ENCODE results near the gene COL25A1. TPM values are rescaled to one million over a fixed set of nuclear protein-coding genes. Genes with fewer than 3 reads are reported as not detected.

Gene COL25A1
- total and polyA plus RNA-seq, 2 experiments from 2014 or later = 0.25 TPM; not detected in 1

- no peak for DNase-seq
- Histone ChIP-seq H2AFZ (no peak overlapping the region), H3K4me2 (ENCODE audit: unreplicated experiment) (no peak overlapping the region), H3K27me3 (replicated peaks; ENCODE audit: insufficient read depth) (no peaks in the 10 kb centered on the region), H3K4me3 (no peak overlapping the region), H3F3A (ENCODE audit: insufficient read depth) (peaks cover 3% of the 10 kb centered on the region; the same call in 1 of the 2 replicates), H3K9me2 (ENCODE audit: insufficient read depth) (no peaks in the 10 kb centered on the region), H3K36me3 (ENCODE audit: low read depth) (no peaks in the 10 kb centered on the region), H3K9me3 (ENCODE audit: low read depth) (no peaks in the 10 kb centered on the region), H3K9ac (no peak overlapping the region), H3K4me1 (ENCODE audit: insufficient read depth) (peaks cover 4% of the 10 kb centered on the region), H3K79me2 (ENCODE audit: insufficient read depth) (no peaks in the 10 kb centered on the region), H4K20me1 (ENCODE audit: insufficient read depth) (no peaks in the 10 kb centered on the region), H3K27ac (no peak overlapping the region)
- 83 to 88% methylated on average over 3 of the region's 3 CpGs for WGBS, 2 experiments (ENCODE audit: low coverage in 1 of 2, low lambda C conversion rate in 2 of 2, missing lambda C conversion rate in 2 of 2)
- in situ Hi-C loops (cut with MboI) = loop anchor here (10.0 to 25.0 kb wide), 2 partner anchors 565 to 973 kb away; partner anchors contain the start of genes CFI and GAR1
- TF ChIP-seq EZH2phosphoT487 (IDR thresholded peaks at IDR 0.05; ENCODE audit: insufficient read depth, low read depth) = no peak
- no peak for TF ChIP-seq EZH2 (IDR thresholded peaks at IDR 0.05; ENCODE audit: insufficient read depth, poor library complexity, severe bottlenecking)
Observed at GRCh38 chr4:108839333-108839732, 463.1 kb downstream of the COL25A1 start.

- Histone ChIP-seq H3K36me3 (ENCODE audit: low read depth) (no peaks in the 10 kb centered on the region), H3K9me3 (ENCODE audit: low read depth) (no peaks in the 10 kb centered on the region), H3K79me2 (ENCODE audit: insufficient read depth) (no peaks in the 10 kb centered on the region), H4K20me1 (ENCODE audit: insufficient read depth) (no peaks in the 10 kb centered on the region), H3K9ac (no peak overlapping the region), H3K4me1 (ENCODE audit: insufficient read depth) (peaks cover 12% of the 10 kb centered on the region), H2AFZ (no peak overlapping the region), H3K4me3 (no peak overlapping the region), H3K27me3 (replicated peaks; ENCODE audit: insufficient read depth) (no peaks in the 10 kb centered on the region), H3K27ac (no peak overlapping the region), H3K9me2 (ENCODE audit: insufficient read depth) (no peaks in the 10 kb centered on the region), H3F3A (ENCODE audit: insufficient read depth) (peaks cover 4% of the 10 kb centered on the region; the same call in 1 of the 2 replicates), H3K4me2 (ENCODE audit: unreplicated experiment) (no peak overlapping the region)
- DNase-seq = no peak
- TF ChIP-seq EZH2 (IDR thresholded peaks at IDR 0.05; ENCODE audit: insufficient read depth, poor library complexity, severe bottlenecking) = no peak
- no peak for TF ChIP-seq EZH2phosphoT487 (IDR thresholded peaks at IDR 0.05; ENCODE audit: insufficient read depth, low read depth)
- 61 to 68% methylated on average over 4 of the region's 4 CpGs for WGBS, 2 experiments (ENCODE audit: low coverage in 1 of 2, low lambda C conversion rate in 2 of 2, missing lambda C conversion rate in 2 of 2)
- in situ Hi-C loops (cut with MboI) = loop anchor here (10.0 to 25.0 kb wide), 2 partner anchors 566 to 974 kb away; partner anchors contain the start of genes CFI and GAR1
Observed at GRCh38 chr4:108838451-108838850, 464.0 kb downstream of the COL25A1 start.

- H3K27ac ChIP-seq = peak overlapping the region; percentile 36
- peaks cover 29% of the 10 kb centered on the region for H3K4me1 ChIP-seq (ENCODE audit: insufficient read depth)
- in situ Hi-C loops (cut with MboI) = loop anchor here (10.0 to 25.0 kb wide), 2 partner anchors 570 to 977 kb away; partner anchors contain the start of genes CFI and GAR1
- DNase-seq = peak; percentile 85
- peak overlapping the region; percentile 35; the same call in 1 of the 2 replicates for H3K9ac ChIP-seq
- no peaks in the 10 kb centered on the region for H3K36me3 ChIP-seq (ENCODE audit: low read depth)
- peak overlapping the region; percentile 33 for H3K4me2 ChIP-seq (ENCODE audit: unreplicated experiment)
- no peaks in the 10 kb centered on the region for H3K9me3 ChIP-seq (ENCODE audit: low read depth)
- H3K4me3 ChIP-seq = 0 out of 2 replicates have a peak overlapping the region, but pooled peaks have one; percentile 6
- no peaks in the 10 kb centered on the region for H3K9me2 ChIP-seq (ENCODE audit: insufficient read depth)
- no peaks in the 10 kb centered on the region for H4K20me1 ChIP-seq (ENCODE audit: insufficient read depth)
- TF ChIP-seq EZH2 (IDR thresholded peaks at IDR 0.05; ENCODE audit: insufficient read depth, poor library complexity, severe bottlenecking) = no peak
- TF ChIP-seq EZH2phosphoT487 (IDR thresholded peaks at IDR 0.05; ENCODE audit: insufficient read depth, low read depth) = no peak
- peaks cover 4% of the 10 kb centered on the region; the same call in 1 of the 2 replicates for H3F3A ChIP-seq (ENCODE audit: insufficient read depth)
- no peaks in the 10 kb centered on the region for H3K27me3 ChIP-seq (replicated peaks; ENCODE audit: insufficient read depth)
- H2AFZ ChIP-seq = 0 out of 2 replicates have a peak overlapping the region, but pooled peaks have one; percentile 14
- H3K79me2 ChIP-seq (ENCODE audit: insufficient read depth) = no peaks in the 10 kb centered on the region
- WGBS, 2 experiments (ENCODE audit: low coverage in 1 of 2, low lambda C conversion rate in 2 of 2, missing lambda C conversion rate in 2 of 2) = 19 to 24% methylated on average over 3 of the region's 3 CpGs
Observed at GRCh38 chr4:108834835-108835384, 467.5 kb downstream of the COL25A1 start.

- DNase-seq = peak; percentile 91
Observed at GRCh38 chr4:108834166-108834834, 468.2 kb downstream of the COL25A1 start.

More at GRCh38 chr4:108834166-108834834, 468.2 kb downstream of the COL25A1 start:
- WGBS, 2 experiments (ENCODE audit: low coverage in 1 of 2, low lambda C conversion rate in 2 of 2, missing lambda C conversion rate in 2 of 2) = 16 to 18% methylated on average over 9 of the region's 9 CpGs
- Histone ChIP-seq H2AFZ (peak overlapping the region; percentile 14; the same call in 1 of the 2 replicates), H3K27ac (peak overlapping the region; percentile 36), H3K4me2 (ENCODE audit: unreplicated experiment) (peak overlapping the region; percentile 33), H3K9ac (peak overlapping the region; percentile 35; the same call in 1 of the 2 replicates), H4K20me1 (ENCODE audit: insufficient read depth) (no peaks in the 10 kb centered on the region), H3K4me1 (ENCODE audit: insufficient read depth) (peaks cover 33% of the 10 kb centered on the region), H3K79me2 (ENCODE audit: insufficient read depth) (no peaks in the 10 kb centered on the region), H3K27me3 (replicated peaks; ENCODE audit: insufficient read depth) (no peaks in the 10 kb centered on the region), H3K4me3 (peak overlapping the region; percentile 6; the same call in 1 of the 2 replicates), H3K9me3 (ENCODE audit: low read depth) (no peaks in the 10 kb centered on the region), H3F3A (ENCODE audit: insufficient read depth) (peaks cover 4% of the 10 kb centered on the region; the same call in 1 of the 2 replicates), H3K36me3 (ENCODE audit: low read depth) (no peaks in the 10 kb centered on the region), H3K9me2 (ENCODE audit: insufficient read depth) (no peaks in the 10 kb centered on the region)
- TF ChIP-seq EZH2 (IDR thresholded peaks at IDR 0.05; ENCODE audit: insufficient read depth, poor library complexity, severe bottlenecking) (no peak), EZH2phosphoT487 (IDR thresholded peaks at IDR 0.05; ENCODE audit: insufficient read depth, low read depth) (no peak)
- in situ Hi-C loops (cut with MboI) = loop anchor here (10.0 to 25.0 kb wide), 2 partner anchors 571 to 978 kb away; partner anchors contain the start of genes CFI and GAR1
